Hematopoietic multipotent progenitor cell (in vitro differentiated cells): ENCODE results near the gene TLNRD1. TPM values are rescaled to one million over a fixed set of nuclear protein-coding genes. Genes with fewer than 3 reads are reported as not detected.
A peak's percentile ranks its signal among the peaks of the same experiment; 100 is the strongest.

Experiments
- DNase-seq, 3 donors: peaks; one replicate each; pipeline ENCODE4 v3.0.0-alpha.2; 2011 to 2015; ENCODE audit warnings: low read depth in 2 of 3, low spot score in 2 of 3
- total RNA-seq: library from RNA; depleted of rRNA; stranded (reverse); fragments of >200 nt; gene quantifications from one replicate; pipeline ENCODE4 v1.2.3, GENCODE V29; 2012

Gene TLNRD1
- total RNA-seq, 1 donor, result 16.7 TPM

GRCh38 chr15:81024265-81024872, 23.6 kb downstream of the TLNRD1 start:
- peak in 1 of 3 donors; percentile 34 for DNase-seq

DNA sequence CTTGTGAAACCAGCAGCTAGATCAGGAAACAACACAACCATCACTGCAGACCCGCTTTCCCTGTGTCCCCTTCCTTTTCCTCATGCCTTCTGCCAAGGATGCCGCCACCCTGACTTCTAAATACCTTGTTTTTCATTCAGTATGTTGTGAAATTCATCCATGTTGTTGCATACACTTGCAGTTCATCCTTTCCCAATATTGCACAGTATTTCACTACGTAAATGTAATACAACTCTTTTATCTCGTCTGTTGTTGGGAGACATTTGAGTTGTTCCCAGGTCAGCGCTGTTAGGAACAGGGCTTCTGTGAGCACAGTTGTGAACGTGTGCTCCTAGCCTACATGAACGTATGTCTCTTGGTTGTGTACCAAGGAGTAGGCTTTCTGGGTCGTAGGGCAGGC, 24.2 kb downstream of the TLNRD1 start:
- DNase-seq, result no peak

- DNase-seq, result no peak
Measured at GRCh38 chr15:81025721-81026370, 25.1 kb downstream of the TLNRD1 start.

DNA sequence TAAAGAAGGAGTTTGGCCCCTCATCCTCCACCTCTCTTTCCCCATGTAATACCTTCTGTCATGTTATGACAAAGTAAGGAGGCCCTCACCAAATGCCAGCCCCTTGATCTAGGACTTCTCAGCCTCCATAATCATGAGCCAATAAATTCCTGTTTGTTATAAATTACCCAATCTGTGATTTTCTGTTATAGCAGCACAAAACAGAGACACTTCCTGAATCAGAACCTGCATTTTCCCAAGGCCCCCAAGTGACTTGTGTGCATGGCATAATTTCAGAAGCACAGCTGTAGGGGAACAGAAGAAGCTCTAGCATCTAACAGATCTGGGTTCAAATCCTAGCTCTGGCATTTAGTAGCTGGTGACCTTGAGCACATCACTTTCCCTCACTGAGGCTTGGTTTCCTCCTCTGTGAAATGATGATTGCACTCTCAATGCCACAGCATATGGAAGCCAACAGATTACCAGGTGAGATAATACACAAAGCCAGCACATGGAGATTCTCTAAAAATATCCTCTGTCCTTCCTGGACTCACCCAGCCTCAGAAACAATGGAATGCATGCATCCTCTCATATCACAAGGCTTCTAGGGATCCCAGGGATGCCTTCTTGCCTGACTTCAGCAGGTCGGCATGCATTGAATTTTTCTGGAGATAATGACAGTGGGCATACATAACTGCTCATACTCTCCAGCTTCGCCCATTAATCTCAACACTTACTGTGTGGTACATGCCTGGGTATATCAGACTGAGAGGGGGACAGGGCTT, 26.3 kb downstream of the TLNRD1 start:
- no peak for DNase-seq

DNA sequence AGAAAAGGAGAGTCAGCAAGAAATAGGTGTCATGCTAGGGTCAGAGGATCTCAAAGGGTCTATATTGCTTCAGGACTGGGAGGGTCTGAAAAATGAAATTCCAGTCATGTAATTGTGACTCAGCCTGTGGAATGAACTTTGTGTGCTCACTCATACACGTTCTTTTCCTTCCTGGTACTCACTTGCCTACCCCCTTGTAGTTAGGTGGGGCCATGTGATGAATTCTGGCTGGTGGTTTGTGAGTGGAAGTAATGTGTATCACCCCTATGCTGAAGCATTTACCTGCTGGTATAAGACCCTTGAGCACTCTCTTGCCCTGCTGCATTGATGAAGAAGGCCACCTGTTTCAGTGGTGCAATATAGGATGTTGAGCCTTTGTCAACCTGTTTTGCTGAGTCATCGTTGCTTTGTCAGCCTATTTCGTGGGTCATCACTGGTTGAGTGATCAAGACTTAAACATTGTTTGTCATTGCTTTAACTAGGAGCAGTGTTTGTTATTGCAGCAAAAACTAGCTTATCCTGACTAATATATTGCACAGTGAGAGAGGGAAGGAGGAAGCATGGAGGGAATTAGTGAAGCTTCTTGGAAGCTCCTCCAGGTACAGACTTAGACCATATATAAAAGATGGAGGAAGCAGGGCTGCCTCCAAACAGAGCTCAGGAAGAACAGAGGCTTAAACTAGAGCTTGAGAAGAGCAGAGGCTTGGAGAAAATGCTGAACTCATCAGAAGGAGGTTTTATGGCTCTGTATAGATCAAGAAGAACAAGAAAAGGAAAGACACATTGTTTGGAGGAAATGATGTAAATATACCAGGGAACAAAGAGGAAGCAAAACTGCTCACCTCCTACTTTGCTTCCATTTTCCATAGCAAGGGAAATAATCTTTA, 28.9 kb downstream of the TLNRD1 start:
- peak in 1 of 3 donors; percentile 35 for DNase-seq

GRCh38 chr15:81030301-81030750, 29.6 kb downstream of the TLNRD1 start:
- DNase-seq, result no peak

GRCh38 chr15:81031203-81031602, 30.5 kb downstream of the TLNRD1 start:
- no peak for DNase-seq

GRCh38 chr15:81032355-81032754, 31.6 kb downstream of the TLNRD1 start:
- no peak for DNase-seq

DNA sequence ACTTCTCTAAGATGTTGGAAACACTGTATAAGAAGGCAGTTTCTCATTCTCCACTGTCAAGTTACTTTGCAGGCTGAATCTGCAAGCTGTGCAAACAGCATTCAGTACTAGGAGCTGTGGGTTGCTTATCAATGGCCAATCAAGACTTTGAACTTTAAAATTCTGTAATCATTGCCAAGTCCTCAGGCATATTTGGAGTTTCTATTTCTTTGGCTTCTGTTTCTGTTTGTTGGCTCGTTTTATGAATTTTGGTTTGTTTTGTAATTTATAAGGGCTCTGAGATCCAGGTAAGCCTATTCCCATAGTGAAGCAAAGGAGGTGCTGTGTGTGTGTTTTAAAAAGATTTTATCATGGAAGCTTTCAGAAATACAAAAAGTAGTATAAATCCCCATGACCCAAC, 32.1 kb downstream of the TLNRD1 start:
- DNase-seq, result no peak

- no peak for DNase-seq
Measured at GRCh38 chr15:81033508-81033907, 32.8 kb downstream of the TLNRD1 start.

DNA sequence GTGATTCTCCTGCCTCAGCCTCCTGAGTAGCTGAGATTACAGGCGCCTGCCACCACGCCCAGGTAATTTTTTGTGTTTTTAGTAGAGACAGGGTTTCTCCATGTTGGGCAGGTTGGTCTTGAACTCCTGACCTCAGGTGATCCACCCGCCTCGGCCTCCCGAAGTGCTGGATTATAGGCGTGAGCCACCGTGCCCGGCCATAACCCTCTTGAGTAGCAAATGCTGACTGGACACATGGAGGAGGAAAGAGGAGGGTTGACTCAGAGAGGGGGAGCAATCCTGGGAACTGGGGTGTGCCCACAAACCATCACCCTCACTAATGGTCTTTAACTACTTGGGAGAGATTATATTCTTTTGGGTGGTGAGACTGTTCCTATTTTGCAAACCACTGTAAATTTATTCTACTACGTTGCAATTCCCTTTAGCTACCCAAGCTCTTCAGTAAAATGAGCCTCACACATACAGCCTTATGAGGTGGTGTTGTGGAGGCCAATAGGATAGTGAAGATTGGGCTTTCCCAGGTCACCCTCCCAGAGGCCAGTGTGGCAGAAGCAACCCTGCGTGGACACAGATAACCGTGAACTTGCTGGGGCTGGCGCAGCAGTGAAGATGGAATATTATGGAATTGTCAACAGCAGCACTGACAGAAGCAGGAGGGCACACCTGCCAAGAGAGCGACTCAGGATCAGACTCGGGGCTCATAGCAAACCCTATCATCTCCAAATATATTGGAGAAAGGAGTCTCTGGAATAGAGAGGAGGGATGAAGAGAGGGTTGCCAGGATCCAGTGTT, 37.4 kb downstream of the TLNRD1 start:
- DNase-seq, result no peak

DNA sequence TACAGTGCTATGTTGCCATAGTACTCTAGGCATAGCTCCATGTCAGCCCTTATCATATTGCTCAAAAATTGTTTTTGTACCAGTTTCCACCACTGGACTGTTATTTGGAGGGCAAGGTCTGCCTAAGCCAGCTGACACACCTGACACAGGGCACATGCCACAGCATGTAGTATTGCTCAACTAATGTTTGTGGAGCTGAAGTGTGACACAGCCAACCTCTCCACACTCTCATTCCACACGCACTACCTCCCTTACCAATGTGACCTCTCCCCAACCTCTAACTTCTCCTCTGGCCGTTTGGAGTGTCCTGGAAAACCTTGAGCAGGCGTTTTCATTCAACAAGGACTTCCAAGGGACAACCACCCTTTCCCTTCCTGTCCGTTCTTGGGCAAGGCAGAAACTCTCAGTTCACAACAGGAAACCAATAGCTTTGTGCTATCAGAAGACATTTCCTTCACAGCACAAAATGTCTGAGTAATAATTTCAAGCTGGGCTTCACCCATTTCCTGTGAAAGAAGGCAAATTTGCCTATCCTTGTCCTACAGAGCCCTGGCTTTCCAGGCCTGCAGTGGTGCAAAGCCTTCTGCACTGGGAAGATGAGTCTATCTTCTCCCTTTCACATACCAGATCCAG, 38.4 kb downstream of the TLNRD1 start:
- no peak for DNase-seq

DNA sequence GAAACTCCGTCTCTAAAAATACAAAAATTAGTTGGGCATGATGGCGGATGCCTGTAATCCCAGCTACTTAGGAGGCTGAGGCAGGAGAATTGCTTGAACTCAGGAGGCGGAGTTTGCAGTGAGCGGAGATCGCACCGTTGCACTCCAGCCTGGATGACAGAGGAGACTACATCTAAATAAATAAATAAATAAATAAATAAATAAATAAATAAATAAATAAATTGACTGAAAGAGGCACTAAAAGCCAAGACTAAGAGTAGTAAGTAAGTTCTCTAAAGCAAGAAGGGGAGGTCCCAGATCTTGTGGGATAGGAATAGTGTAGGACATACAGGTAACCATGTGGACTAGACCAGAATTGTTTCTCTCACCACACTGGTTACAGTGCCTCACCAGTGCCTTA, 40.0 kb downstream of the TLNRD1 start:
- no peak for DNase-seq

GRCh38 chr15:81043281-81043934, 42.7 kb downstream of the TLNRD1 start:
- DNase-seq, result no peak

- DNase-seq, result peak in 1 of 3 donors; percentile 40
Measured at GRCh38 chr15:81043935-81044575, 43.3 kb downstream of the TLNRD1 start.

GRCh38 chr15:81046290-81046689, 45.6 kb downstream of the TLNRD1 start:
- no peak for DNase-seq

- DNase-seq, result no peak
Measured at GRCh38 chr15:81047928-81048327, 47.2 kb downstream of the TLNRD1 start.

- DNase-seq, result no peak
Measured at GRCh38 chr15:81049835-81050234, 49.1 kb downstream of the TLNRD1 start.

DNA sequence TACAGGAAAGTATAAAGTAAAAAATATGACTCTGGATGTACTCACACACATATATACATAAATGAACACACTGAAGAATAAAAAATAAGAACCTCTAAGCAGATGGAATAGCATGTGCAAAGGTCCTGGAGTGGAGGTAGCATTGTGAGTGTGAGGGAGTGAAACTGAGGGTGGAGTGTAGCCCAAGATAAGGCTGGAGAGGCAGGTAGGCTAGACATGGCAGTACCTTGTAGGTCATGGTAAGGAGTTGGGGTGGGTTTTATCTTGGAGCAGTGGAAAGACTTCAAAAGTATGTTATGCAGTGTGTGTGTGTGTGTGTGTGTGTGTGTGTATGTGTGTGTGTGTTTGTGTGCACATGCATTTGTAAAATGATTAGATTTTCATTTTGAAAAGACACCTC, 49.5 kb downstream of the TLNRD1 start:
- DNase-seq, result no peak
